ENCODE results near the gene MINDY3.
"Not testable (repeated sequence)": the region's sequence is repeated elsewhere in the genome, so short reads cannot be mapped to it uniquely, and the experiment has no call there.

The MINDY3 gene

GRCh38 chr10:15856328-15857015 is 3.8 kb downstream of the MINDY3 start:
- DNase-seq (ENCODE audit: low read depth in 2 of 2): no peak

- DNase-seq (ENCODE audit: low read depth in 2 of 2): no peak
Observed at GRCh38 chr10:15853800-15854199, 6.5 kb downstream of the MINDY3 start.

- no peak for DNase-seq (ENCODE audit: low read depth in 2 of 2)
Observed at GRCh38 chr10:15852111-15852557, 8.2 kb downstream of the MINDY3 start.

- DNase-seq (ENCODE audit: low read depth in 2 of 2): not testable (repeated sequence)
Observed at GRCh38 chr10:15850337-15850978, 9.8 kb downstream of the MINDY3 start.

- DNase-seq (ENCODE audit: low read depth in 2 of 2): no peak
Observed at GRCh38 chr10:15849316-15849715, 11.0 kb downstream of the MINDY3 start.

- no peak for DNase-seq (ENCODE audit: low read depth in 2 of 2)
Observed at GRCh38 chr10:15847481-15847880, 12.8 kb downstream of the MINDY3 start.

- DNase-seq (ENCODE audit: low read depth in 2 of 2): no peak
Observed at GRCh38 chr10:15844517-15844916, 15.8 kb downstream of the MINDY3 start.

- DNase-seq (ENCODE audit: low read depth in 2 of 2): no peak
Observed at GRCh38 chr10:15843695-15844094, 16.6 kb downstream of the MINDY3 start.

- no peak for DNase-seq (ENCODE audit: low read depth in 2 of 2)
Observed at GRCh38 chr10:15842556-15843169, 17.6 kb downstream of the MINDY3 start.

GRCh38 chr10:15841696-15842095 is 18.6 kb downstream of the MINDY3 start:
- DNase-seq (ENCODE audit: low read depth in 2 of 2): no peak

GRCh38 chr10:15836807-15837206 is 23.5 kb downstream of the MINDY3 start:
- no peak for DNase-seq (ENCODE audit: low read depth in 2 of 2)

GRCh38 chr10:15829495-15829894 is 30.8 kb downstream of the MINDY3 start:
- DNase-seq (ENCODE audit: low read depth in 2 of 2): no peak

GRCh38 chr10:15824498-15824897 is 35.8 kb downstream of the MINDY3 start:
- no peak for DNase-seq (ENCODE audit: low read depth in 2 of 2)

- DNase-seq (ENCODE audit: low read depth in 2 of 2): no peak
Observed at GRCh38 chr10:15822131-15822530, 38.2 kb downstream of the MINDY3 start.

GRCh38 chr10:15821046-15821683 is 39.1 kb downstream of the MINDY3 start:
- no peak for DNase-seq (ENCODE audit: low read depth in 2 of 2)

GRCh38 chr10:15817409-15818046 is 42.8 kb downstream of the MINDY3 start:
- DNase-seq (ENCODE audit: low read depth in 2 of 2): no peak

- no peak for DNase-seq (ENCODE audit: low read depth in 2 of 2)
Observed at GRCh38 chr10:15815242-15815885, 44.9 kb downstream of the MINDY3 start.

- DNase-seq (ENCODE audit: low read depth in 2 of 2): no peak
Observed at GRCh38 chr10:15814565-15814964, 45.7 kb downstream of the MINDY3 start.

GRCh38 chr10:15813415-15813814 is 46.9 kb downstream of the MINDY3 start:
- DNase-seq (ENCODE audit: low read depth in 2 of 2): no peak

GRCh38 chr10:15809450-15809849 is 50.9 kb downstream of the MINDY3 start:
- DNase-seq (ENCODE audit: low read depth in 2 of 2): no peak

- DNase-seq (ENCODE audit: low read depth in 2 of 2): no peak
Observed at GRCh38 chr10:15808204-15808797, 52.0 kb downstream of the MINDY3 start.

All from stimulated activated CD8-positive, alpha-beta memory T cell treated with anti-CD3 and anti-CD28 coated beads, Interleukin-15, amount 100 ng/mL, for 48 hours (primary cell).